Psoas muscle (tissue), 8 donors: ENCODE measurements around the gene CD63. TPM values are rescaled to one million over a fixed set of nuclear protein-coding genes. Genes with fewer than 3 reads are reported as not detected.
A peak's percentile ranks its signal among the peaks of the same experiment; 100 is the strongest.

Source experiments
- ATAC-seq, 4 donors: fragments of 200-7000 bp; cut with Tn5 transposase; one replicate each; pipeline ENCODE4 v1.9.1; 2020; ENCODE audit warnings: moderate library complexity in 3 of 4, mild to moderate bottlenecking in 2 of 4
- DNase-seq, 2 donors: peaks; one replicate each; pipeline ENCODE4 v3.0.0-alpha.2; 2020
- H3K27ac ChIP-seq: fragments of 200-600 bp; one replicate; pipeline ENCODE4 v1.8.0; 2022
- H3K27me3 ChIP-seq, 3 donors: fragments of 200-600 bp in 1 of 3; one replicate each; pipeline versions ENCODE4 v1.6.1 to v1.8.0; 2013 to 2022; ENCODE audit warnings: low read length in 2 of 3, mild to moderate bottlenecking in 2 of 3, moderate library complexity in 1 of 3; ENCODE audit not compliant: insufficient read depth in 3 of 3
- H3K36me3 ChIP-seq, 2 donors: fragments of 200-600 bp in 1 of 2; one replicate each; pipeline versions ENCODE4 v1.6.1 to v1.8.0; 2013 to 2022; ENCODE audit warnings: low read depth in 1 of 2, mild to moderate bottlenecking in 1 of 2, moderate library complexity in 1 of 2; ENCODE audit not compliant: insufficient read depth in 1 of 2
- H3K4me1 ChIP-seq: fragments of 200-600 bp; one replicate; pipeline ENCODE4 v1.8.0; 2022
- H3K4me3 ChIP-seq: fragments of 200-600 bp; one replicate; pipeline ENCODE4 v1.8.0; 2022; ENCODE audit warnings: mild to moderate bottlenecking
- H3K9me3 ChIP-seq: fragments of 200-600 bp; one replicate; pipeline ENCODE4 v1.8.0; 2022
- WGBS, 3 donors: extraction: QIAGEN DNeasy Blood & Tissue Kit; methylation state at CpG; one replicate each; pipeline versions ENCODE4 v1.1.6 to v1.1.7; 2013; 5-methylcytosine and 5-hydroxymethylcytosine counted together
- intact Hi-C, 2 donors: fragments of 100-400 bp; cut with DNase I; formaldehyde crosslinking; loops; one replicate each; pipeline versions ENCODE4 v1.11.0 to v1.14.2; 2022
- polyA plus RNA-seq, 3 donors: library from polyadenylated mRNA; stranded (reverse); fragments of 200-250 nt; gene quantifications; one replicate each; pipeline ENCODE4 v1.2.3, GENCODE V29; 2013
- total RNA-seq, 4 donors: library from RNA; stranded (reverse); fragmentation: NEBNext Ultra II Directional in 2 of 4; extraction: Animal tissue kit (Norgen Biotek cat#: 25700) in 2 of 4; gene quantifications; one replicate each; pipeline versions ENCODE4 v1.2.1 to v1.2.4, GENCODE V29; 2021 to 2023
- TF ChIP-seq, protein P1 (sequence below): fragments of 200-600 bp; IDR thresholded peaks from one replicate; pipeline ENCODE4 v1.8.0; 2022; ENCODE audit warnings: antibody characterized with exemption
- donor health status: healthy with polysubstance abuse.
- donor health status: DM: no; HTN: no; CAD: no; lungs with moderate emphysema.
- donor health status: Bipolar disorder and iron deficiency.
- donor health status: healthy.
- donor health status: DM: yes; HTN: yes; CAD: no.
- donor health status: DM: no; HTN: no; CAD: no.
- donor health status: DM: no; HTN: no; CAD: no.
- donor health status: DM: yes; HTN: yes; CAD: no.

The CD63 gene
- total and polyA plus RNA-seq, 7 donors = 592 to 2,407 (median 1,147) TPM

DNA sequence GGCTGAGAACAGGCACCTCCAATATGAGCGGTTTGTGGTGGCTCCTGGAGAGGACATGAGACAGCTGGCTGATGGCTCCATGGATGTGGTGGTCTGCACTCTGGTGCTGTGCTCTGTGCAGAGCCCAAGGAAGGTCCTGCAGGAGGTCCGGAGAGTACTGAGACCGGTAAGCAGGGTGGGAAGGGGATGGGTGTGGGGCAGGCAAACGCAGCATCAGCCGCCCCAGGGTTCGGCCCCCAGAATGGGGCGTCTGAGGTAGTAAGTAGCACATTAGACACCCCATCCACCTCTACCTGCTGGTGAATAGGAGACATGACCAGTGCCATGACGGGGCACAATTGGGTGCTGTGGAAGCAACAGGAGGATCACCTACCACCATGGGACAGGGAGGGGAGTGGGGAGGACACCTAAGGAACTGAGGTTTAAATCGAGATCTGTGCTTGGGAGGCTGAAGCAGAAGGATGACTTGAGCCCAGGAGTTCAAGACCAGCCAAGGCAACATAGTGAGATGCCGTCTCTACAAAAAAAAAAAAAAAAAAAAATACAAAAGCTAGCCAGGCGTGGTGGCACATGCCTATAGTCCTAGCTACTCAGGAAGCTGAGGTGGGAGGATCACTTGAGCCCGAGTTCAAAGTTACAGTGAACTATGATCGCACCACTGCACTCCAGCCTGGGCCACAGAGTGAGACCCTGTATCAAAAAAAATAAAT, 46.6 kb downstream of the CD63 start:
- 68 to 85% (median 73%) methylated on average over 13 of the region's 13 CpGs for WGBS, 3 donors
- peak overlapping the region; percentile 67 for H3K27ac ChIP-seq
- H3K4me1 ChIP-seq = peaks cover 13% of the 10 kb centered on the region
- H3K36me3 ChIP-seq = peaks cover 0 to 30% of the 10 kb centered on the region in 2 donors
- ATAC-seq = peak in 3 of 4 donors; percentile 5 to 17 (median 11)
- no peak for DNase-seq
- TF ChIP-seq, protein P1, sequence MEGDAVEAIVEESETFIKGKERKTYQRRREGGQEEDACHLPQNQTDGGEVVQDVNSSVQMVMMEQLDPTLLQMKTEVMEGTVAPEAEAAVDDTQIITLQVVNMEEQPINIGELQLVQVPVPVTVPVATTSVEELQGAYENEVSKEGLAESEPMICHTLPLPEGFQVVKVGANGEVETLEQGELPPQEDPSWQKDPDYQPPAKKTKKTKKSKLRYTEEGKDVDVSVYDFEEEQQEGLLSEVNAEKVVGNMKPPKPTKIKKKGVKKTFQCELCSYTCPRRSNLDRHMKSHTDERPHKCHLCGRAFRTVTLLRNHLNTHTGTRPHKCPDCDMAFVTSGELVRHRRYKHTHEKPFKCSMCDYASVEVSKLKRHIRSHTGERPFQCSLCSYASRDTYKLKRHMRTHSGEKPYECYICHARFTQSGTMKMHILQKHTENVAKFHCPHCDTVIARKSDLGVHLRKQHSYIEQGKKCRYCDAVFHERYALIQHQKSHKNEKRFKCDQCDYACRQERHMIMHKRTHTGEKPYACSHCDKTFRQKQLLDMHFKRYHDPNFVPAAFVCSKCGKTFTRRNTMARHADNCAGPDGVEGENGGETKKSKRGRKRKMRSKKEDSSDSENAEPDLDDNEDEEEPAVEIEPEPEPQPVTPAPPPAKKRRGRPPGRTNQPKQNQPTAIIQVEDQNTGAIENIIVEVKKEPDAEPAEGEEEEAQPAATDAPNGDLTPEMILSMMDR = no peak
- peak overlapping the region; percentile 58 for H3K4me3 ChIP-seq
- intact Hi-C loops = loop anchor here in 1 of 2 donors (5.0 kb wide), 1 partner anchor 35 kb away; the partner anchor contains the start of gene BLOC1S1
- no peaks in the 10 kb centered on the region for H3K9me3 ChIP-seq
- H3K27me3 ChIP-seq = no peaks in the 10 kb centered on the region

DNA sequence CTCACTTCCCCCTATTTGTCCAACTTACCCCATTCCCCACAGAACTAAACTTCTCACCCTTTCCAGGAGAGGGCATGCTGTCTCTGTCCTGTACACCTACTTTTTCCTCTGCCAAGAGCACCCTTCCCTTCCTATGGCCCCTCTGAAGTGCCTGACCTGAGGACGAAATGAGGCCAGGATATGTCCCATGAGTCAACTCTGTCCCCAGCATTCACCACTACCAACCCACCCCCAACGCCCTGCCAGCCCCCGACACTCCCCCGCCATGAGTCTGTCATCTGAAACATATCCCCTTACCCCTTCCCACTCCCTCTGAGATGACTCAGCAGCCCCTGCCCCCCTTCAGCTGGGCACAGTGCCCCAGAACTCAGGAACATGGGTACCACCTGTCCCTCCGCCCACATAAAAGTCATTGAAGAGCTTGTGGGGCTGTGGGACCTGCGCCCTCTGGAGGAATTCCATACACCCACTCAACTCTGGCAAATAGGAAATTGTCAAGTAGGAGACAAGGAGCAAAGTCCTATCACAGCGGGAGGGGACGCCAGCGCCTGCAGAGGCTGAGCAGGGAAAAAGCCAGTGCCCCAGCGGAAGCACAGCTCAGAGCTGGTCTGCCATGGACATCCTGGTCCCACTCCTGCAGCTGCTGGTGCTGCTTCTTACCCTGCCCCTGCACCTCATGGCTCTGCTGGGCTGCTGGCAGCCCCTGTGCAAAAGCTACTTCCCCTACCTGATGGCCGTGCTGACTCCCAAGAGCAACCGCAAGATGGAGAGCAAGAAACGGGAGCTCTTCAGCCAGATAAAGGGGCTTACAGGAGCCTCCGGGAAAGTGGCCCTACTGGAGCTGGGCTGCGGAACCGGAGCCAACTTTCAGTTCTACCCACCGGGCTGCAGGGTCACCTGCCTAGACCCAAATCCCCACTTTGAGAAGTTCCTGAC, 47.4 kb downstream of the CD63 start:
- ATAC-seq (peak; percentile 79 to 88 (median 86)), DNase-seq (peak; percentile 81 to 92)
- peak overlapping the region; percentile 67 for H3K27ac ChIP-seq
- peaks cover 0 to 21% of the 10 kb centered on the region in 2 donors for H3K36me3 ChIP-seq
- intact Hi-C loops = loop anchor here (1.0 to 5.0 kb wide), 2 partner anchors 36 to 39 kb away; partner anchors contain the start of genes BLOC1S1 (in 1 of the 2) and RDH5 (in 1 of the 2)
- no peaks in the 10 kb centered on the region for H3K9me3 ChIP-seq
- H3K27me3 ChIP-seq = no peaks in the 10 kb centered on the region
- 7 to 15% (median 8%) methylated on average over 17 of the region's 17 CpGs for WGBS, 3 donors
- TF ChIP-seq, protein P1 = peak; percentile 38
- peak overlapping the region; percentile 58 for H3K4me3 ChIP-seq
- H3K4me1 ChIP-seq = peaks cover 13% of the 10 kb centered on the region

DNA sequence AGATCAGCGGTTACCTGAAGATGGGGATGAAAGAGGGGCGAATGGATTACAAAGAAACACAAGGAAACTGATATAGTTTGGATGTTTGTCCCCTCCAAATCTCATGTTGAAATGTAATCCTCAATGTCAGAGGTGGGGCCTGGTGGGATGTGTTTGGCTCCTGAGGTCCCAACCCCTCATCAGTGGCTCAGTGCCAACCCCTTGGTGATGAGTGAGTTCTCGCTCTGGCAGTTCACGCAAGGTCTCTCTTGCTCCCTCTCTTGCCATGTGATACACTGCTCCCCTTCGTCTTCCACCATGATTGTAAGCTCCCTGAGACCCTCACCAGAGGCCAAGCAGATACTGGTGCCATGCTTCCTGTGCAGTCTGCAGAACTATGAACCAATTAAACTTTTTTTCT, 49.1 kb downstream of the CD63 start:
- no peaks in the 10 kb centered on the region for H3K9me3 ChIP-seq
- H3K27ac ChIP-seq = no peak overlapping the region
- TF ChIP-seq, protein P1 = no peak
- peaks cover 0 to 4% of the 10 kb centered on the region in 2 donors for H3K36me3 ChIP-seq
- peaks cover 13% of the 10 kb centered on the region for H3K4me1 ChIP-seq
- intact Hi-C loops = loop anchor here in 1 of 2 donors (5.0 to 10.0 kb wide), 2 partner anchors 38 to 135 kb away; partner anchors contain the start of genes BLOC1S1, ORMDL2 and SARNP
- DNase-seq (peak in 1 of 2 donors; percentile 34), ATAC-seq (no peak)
- H3K4me3 ChIP-seq = no peak overlapping the region
- H3K27me3 ChIP-seq = no peaks in the 10 kb centered on the region
- WGBS, 3 donors = 87 to 95% (median 90%) methylated on average over 5 of the region's 5 CpGs

DNA sequence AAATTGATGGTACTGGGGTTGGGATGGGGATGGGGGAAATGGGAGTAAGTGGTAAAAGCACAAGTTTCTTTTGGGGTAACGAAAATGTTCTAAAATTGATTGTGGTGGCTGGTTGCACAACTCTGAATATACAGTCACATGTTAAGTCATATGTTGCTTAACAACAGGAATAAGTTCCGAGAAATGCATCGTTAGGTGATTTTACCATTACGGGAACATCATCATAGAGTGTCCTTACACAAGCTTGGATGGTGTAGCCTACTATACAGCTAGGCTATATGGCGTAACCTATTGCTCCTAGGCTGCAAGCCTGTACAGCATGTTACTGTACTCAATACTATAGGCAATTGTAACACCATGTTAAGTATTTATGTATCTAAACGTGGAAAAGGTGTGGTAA, 52.1 kb downstream of the CD63 start:
- no peak for ATAC-seq
- Histone ChIP-seq H3K4me3 (no peak overlapping the region), H3K4me1 (no peaks in the 10 kb centered on the region), H3K9me3 (no peaks in the 10 kb centered on the region), H3K36me3 (no peaks in the 10 kb centered on the region), H3K27ac (no peak overlapping the region), H3K27me3 (peaks cover 0 to under 1% (median 0%) of the 10 kb centered on the region in 3 donors)
- DNase-seq = no peak
- intact Hi-C loops = loop anchor here in 1 of 2 donors (10.0 kb wide), 1 partner anchor 138 kb away; the partner anchor contains the start of genes ORMDL2 and SARNP
- TF ChIP-seq, protein P1 = no peak
- 69 to 88% (median 73%) methylated on average over 6 of the region's 6 CpGs for WGBS, 3 donors
